NCI-H2227 treated with DMSO at 0.1 percent for 48 hours (cell line): ENCODE measurements around the gene NFKBIZ.

Experiments
- DNase-seq: peaks from one replicate; lab custom pipeline; 2025; lab: John Stamatoyannopoulos, UW

Gene NFKBIZ

GRCh38 chr3:101848754-101849713 is at the start of gene NFKBIZ:
Gene NFKBIZ, plus strand, starts transcription at chr3:101849514. Its CDS starts 115 bp downstream, at chr3:101849629.
- DNase-seq = peak; percentile 66

DNA sequence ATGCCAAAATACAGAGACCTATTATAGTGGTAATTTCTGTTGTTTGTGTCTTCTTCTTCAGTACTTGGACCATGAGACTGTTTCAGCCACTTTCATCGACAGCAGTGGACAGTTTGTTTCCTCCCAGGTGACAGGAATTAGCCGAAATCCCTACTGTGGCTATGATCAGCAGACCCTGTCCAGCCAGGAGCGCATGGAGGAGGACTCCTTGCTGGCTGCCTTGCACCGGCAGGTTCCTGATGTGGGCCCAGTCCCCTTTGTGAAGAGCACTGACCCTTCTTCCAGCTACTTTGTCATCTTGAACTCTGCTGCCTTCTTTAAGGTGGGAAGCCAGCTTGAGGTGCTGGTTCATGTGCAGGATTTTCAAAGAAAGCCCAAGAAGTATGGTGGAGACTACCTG is 48.1 kb upstream of the NFKBIZ start:
- DNase-seq = no peak

DNA sequence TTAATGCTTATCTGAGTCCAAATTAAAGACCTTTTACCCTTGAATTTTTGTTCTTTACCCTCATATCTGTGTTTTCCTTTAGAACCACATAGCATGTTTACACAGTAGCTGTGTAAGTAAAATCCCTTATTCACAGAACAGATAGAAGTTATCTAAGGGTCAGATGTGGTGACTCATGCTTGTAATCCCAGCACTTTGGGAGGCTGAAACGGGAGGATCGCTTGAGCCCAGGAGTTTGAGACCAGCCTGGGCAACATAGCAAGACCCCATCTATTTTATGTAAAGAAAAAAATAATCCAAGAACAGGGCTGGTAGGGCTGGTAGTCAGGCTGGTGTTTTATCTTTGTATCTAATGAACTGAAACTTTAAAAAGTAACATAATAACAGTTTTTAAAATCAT is 47.1 kb upstream of the NFKBIZ start:
- DNase-seq = no peak

DNA sequence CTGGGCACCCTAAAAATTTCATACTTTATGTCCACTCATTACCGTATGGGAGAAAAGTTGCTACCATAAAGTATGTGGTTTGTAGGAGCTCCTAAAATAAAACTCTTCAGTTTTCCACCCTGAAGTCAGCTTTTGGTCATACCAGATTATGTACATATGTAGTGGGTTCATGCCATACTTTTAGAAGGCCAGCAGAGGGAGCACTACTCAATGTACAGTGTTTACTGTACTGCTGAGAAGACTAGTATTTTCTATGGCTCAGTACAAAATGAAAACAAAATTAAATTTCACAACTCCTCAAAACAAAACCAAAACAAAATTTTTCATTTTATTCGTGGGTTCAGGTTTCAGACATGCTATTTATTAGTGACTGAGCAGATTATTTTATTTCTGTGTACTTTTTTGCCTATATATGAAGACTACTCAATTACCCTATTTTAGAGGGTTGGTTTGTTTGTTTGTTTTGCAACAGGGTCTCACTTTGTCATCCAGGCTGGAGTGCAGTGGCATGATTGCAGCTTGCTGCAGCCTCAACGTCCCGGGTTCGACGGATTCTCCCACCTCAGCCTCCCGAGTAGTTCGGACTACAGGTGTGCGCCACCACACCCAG is 46.0 kb upstream of the NFKBIZ start:
- peak; percentile 67 for DNase-seq

DNA sequence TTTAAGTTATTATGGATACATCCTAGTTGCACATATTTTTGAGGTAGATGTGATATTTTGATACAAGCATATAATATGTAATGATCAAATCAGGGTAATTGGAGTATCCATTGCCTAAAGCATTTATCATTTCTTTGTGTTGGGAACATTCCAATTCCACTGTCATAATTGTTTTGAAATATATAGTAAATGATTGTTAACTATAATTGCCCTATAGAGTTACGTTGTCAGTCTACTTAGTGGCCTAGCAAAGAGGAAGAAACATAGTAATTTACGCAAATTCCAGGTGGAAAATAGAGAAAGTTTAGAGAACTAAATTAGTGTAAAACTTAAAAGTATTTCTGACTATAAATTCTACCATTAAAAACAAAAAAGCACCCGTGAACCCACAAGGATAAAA is 45.4 kb upstream of the NFKBIZ start:
- no peak for DNase-seq

- no peak for DNase-seq
These were observed 42.8 kb upstream of the NFKBIZ start for GRCh38 chr3:101806491-101806890.

DNA sequence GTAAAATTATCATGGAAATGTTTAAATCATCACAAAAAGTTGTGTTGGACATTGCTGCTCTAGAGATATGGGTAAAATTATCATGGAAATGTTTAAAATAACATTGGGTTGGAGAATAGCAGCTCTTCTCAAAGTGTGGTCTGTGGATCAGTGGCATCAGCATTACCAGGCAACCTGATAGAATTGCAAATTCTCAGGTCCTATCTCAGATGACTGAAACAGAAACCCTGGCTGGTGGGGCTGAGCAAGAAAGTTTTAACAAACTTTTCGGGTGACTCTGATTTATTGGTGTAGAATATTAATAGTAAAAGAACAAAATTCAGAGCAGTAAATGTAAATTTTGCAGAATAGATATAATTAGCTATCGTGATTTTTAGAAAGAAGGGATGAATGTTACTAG is 41.4 kb upstream of the NFKBIZ start:
- no peak for DNase-seq

GRCh38 chr3:101809178-101810021 is 39.9 kb upstream of the NFKBIZ start:
- DNase-seq = peak; percentile 55

GRCh38 chr3:101810022-101810418 is 39.3 kb upstream of the NFKBIZ start:
- no peak for DNase-seq

DNA sequence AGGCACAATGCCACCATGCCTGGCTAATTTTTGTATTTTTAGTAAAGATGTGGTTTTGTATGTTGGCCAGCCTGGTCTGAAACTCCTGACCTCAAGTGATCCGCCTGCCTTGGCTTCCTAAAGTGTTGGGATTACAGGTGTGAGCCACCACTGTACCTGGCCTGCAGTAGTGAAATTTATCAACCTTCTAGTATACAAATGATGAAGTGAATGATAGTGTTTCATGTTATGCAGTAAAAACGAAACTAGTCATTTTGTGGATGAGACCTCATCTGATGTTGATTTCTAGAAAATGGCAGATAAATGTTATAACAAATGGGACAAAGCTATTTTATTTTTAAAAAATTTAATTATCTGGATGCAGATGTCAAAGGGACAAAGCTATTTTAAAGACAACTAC is 37.4 kb upstream of the NFKBIZ start:
- DNase-seq = no peak

- no peak for DNase-seq
These were observed 36.4 kb upstream of the NFKBIZ start for GRCh38 chr3:101812895-101813294.

DNA sequence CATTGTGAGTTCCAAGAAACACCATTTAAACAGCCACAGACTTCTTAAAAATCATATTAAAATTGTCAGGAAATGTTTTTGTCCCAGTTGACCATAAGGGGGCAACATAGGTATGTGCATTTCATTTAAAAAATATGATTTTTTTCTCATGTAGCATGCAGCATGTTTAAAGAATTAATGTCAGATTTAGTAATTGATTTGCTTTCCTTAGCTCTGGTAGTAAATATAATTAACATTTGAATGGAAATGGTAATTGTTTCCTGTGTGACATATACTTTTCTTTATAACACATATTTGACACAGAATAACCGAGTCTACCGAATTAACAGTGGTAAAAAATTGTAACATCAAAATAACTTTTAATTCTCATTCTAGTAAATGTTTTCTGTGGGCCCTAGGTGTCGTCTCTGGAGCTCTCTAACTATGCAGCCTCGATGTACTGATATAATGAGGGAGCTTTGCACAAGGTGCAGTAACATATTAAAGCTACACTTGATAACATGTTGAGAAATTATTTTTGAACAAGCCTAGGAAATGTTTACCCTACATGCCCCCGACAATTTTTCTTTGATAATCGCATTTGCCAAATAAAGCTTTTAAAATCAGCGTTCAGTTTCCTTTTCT is 35.4 kb upstream of the NFKBIZ start:
- no peak for DNase-seq

DNA sequence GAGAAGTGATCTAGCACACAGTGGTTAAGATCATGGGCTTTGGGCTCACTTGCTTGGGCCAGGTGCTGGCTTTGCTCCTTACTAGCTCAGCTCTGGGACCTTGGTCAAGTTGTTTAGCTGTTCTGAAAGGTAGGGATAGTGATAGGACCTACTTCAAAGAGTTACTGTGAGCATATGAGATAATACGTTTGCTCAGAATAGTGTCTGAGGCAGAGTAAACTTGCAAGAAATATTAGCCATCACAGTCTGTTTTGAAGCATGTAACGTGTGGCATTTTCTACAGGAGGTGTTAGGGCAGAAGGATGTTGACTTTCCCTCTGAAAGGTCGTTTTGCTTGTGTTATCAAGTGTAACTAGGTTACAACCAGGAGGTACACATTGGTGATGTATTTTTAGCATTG is 34.5 kb upstream of the NFKBIZ start:
- no peak for DNase-seq

DNA sequence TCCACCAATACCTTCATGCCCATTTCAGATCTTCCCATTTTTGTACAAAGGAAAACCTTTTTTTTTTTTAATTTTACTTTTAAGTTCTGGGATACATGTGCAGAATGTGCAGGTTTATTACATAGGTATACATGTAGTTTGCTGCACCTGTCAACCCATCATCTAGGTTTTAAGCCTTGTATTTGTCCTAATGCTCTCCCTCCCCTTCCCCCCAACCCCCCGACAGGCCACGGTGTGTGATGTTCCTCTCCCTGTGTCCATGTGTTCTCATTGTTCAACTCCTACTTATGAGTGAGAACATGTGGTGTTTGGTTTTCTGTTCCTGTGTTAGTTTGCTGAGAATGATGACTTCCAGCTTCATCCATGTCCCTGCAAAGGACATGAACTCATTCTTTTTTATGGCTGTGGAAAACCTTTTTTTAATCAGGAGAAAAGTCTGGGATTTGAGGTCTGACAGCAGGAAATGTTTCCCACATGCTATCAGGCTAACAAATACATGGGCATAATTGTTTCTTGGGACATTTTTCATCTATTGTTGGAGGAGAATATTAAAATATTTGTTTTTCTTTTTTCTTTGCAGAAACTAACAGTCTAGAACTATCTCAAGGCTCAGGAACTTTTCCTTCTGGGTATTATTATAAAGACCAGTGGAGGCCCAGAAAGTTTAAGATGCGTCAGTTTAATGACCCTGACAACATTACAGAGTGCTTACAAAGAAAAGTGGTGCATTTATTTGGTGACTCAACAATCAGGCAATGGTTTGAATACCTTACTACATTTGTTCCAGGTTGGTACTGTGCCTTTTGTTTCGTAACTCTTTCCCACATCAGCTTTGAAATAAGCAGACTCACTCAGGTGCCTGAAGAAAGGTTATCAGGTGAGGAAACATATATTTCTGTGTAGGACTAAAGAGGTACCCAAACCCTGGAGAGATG is 32.8 kb upstream of the NFKBIZ start:
- DNase-seq = no peak

GRCh38 chr3:101817992-101818391 is 31.3 kb upstream of the NFKBIZ start:
- no peak for DNase-seq

- DNase-seq = no peak
These were observed 29.6 kb upstream of the NFKBIZ start for GRCh38 chr3:101819649-101820206.

DNA sequence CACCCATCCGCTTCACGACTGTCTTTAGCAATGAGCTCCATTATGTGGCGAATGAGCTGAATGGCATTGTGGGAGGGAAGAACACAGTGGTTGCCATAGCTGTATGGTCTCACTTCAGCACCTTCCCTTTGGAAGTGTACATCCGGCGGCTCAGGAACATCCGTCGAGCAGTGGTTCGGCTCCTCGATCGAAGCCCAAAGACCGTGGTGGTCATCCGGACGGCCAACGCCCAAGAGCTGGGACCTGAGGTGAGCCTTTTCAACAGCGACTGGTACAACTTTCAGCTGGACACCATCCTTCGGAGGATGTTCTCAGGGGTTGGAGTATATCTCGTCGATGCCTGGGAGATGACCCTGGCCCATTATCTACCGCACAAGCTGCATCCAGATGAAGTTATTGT is 27.8 kb upstream of the NFKBIZ start:
- no peak for DNase-seq

GRCh38 chr3:101823525-101823924 is 25.8 kb upstream of the NFKBIZ start:
- no peak for DNase-seq

GRCh38 chr3:101824702-101825101 is 24.6 kb upstream of the NFKBIZ start:
- no peak for DNase-seq

DNA sequence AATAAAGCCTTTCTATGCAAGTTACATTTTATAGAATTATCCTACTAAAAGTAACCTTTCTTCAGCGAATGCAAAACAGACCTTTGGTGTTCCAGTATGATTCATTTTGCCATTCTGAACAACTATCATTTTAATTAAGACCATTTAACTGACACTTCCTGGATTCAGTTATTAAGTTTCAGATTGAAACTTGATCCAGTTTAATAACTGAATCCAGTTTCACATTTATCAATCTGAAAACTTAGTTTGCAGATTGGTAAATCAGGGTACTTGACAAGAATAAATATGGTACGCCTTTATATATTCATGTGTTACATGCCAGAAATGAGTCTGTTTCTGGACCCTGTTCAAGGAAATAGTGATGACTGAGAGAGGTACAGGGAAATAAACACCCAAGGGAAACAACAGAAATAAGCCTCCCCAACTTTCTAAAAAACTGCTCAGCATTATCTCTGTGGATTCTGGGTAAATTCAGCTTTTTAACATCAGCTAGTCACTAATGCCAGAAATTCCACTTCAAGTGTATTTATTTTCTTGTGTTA is 23.3 kb upstream of the NFKBIZ start:
- DNase-seq = no peak
